Measurements from ENCODE around the gene IL15RA.

GRCh38 chr10:5953676-5954075, 23.7 kb downstream of the IL15RA start:
- TF ChIP-seq CTCF (conservative IDR thresholded peaks at IDR 0.05; ENCODE audit: low read depth, low read length): no peak
- TF ChIP-seq EZH2phosphoT487 (IDR thresholded peaks at IDR 0.05; ENCODE audit: borderline replicate concordance, low read length): no peak

Data from PC-3 (cell line).